ENCODE data around the gene SYNE3.

SYNE3 gene

DNA sequence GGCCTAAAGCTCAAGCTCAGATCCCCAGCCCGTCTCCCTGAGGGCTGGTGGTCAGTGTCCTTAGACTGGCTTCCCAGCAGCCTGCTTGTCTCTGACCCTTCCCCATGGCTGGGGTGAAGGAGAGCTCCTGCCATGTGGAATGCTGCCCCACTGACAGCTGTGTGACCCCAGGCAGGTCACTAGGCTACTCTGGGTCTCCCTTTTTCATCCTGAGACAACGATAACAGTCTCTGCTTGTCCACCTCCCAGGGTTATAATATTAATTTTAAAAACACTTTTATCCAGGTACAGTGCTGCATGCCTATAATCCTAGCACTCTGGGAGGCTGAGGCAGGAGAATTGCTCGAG is 47.3 kb downstream of the SYNE3 start:
- DNase-seq: no peak

DNA sequence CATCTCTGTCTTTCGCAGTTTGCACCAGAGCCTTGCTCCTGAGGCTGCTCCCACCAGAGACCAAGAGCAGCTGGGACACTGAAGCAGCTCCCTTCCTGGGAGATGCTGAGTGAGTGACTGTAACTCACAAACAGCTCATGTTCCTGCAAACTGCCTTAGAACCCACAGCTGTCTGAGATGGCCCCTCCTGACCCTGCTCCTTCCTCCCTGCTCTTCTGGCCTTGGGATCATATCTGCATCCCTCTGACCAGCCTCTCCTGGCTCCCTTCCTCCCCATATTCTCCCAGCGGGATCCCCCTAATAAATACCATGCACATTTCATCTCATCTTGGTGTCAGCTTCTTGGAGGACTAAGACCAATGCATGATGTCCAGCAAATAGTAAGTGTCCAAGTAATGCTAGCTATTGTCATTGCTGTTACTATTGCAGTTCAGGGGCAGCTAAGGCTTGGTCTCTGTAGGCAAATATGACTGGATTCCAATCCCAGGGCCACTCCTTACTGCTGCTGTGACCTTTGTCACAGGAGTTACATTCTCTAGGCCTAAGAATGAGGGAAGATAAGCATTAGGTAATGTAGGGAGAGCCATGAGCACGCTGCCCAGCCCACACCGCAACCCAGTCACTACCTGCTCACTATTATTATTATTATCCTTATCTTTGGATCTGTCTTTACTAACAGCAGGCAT is 47.9 kb downstream of the SYNE3 start:
- no peak for DNase-seq

DNA sequence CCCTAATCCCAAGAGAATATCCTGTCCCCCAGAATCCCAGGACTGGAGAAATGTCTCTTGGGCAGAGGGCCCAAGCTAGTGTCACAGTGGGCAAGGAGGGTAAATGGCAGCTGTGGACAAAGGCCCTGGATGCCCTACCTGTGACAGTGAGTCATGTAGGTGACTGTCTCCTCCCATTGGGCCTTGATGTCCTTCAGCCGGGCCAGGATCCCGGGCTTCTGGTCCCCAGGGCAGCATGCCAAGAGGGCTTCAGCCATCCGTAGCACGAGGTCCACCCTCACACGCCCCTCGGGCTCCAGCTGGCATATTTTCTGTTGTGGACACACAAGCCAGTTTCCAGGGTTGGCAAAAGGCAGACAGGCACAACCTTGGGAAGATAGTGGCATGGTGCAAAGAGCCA is 48.8 kb downstream of the SYNE3 start:
- DNase-seq: no peak

DNA sequence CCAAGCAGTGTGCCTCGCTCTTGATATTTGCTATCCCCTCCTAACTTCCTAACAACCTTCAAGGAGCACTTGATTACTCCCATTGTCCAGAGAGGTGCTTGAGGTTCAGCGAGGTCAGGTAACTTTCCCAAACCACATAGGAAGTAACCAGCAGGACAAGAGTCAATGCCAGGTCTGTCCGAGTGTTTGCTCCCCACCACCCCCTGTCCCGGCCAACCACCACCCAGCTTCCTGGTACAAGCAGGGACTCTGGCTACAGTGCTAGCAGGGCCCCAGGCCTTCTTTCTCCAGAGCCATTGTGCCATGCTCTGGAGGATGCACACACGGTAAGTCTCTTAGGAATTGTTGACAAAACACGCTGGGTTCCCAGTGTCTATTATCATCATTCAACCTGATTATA is 49.2 kb downstream of the SYNE3 start:
- DNase-seq: no peak

Measured in kidney glomerular epithelial cell (primary cell).